Measurements from ENCODE around the gene PPDPF. TPM values are rescaled to one million over a fixed set of nuclear protein-coding genes. Genes with fewer than 3 reads are reported as not detected.

Gene PPDPF
- total RNA-seq, 2 donors from 2014 or later = 65.5 to 87.5 TPM

- ATAC-seq (replicated peaks) = no peak
- Mint-ChIP-seq H3K4me1 (peaks cover 4% of the 10 kb centered on the region), H3K27ac (no peak overlapping the region), H3K9me3 (no peaks in the 10 kb centered on the region), H3K4me3 (peak overlapping the region; percentile 29), H3K27me3 (peaks cover 4% of the 10 kb centered on the region), H3K36me3 (ENCODE audit: low read depth) (peaks cover 14% of the 10 kb centered on the region)
These were observed 2.2 kb upstream of the PPDPF start for GRCh38 chr20:63518351-63518861.

GRCh38 chr20:63518946-63519667 is 1.5 kb upstream of the PPDPF start:
- H3K9me3 Mint-ChIP-seq = no peaks in the 10 kb centered on the region
- H3K36me3 Mint-ChIP-seq (ENCODE audit: low read depth) = peaks cover 20% of the 10 kb centered on the region
- peaks cover 3% of the 10 kb centered on the region for H3K27me3 Mint-ChIP-seq
- peak overlapping the region; percentile 73 for H3K4me3 Mint-ChIP-seq
- no peak overlapping the region for H3K27ac Mint-ChIP-seq
- peaks cover 8% of the 10 kb centered on the region for H3K4me1 Mint-ChIP-seq
- no peak for ATAC-seq (replicated peaks)

- Mint-ChIP-seq H3K9me3 (no peaks in the 10 kb centered on the region), H3K4me1 (peaks cover 8% of the 10 kb centered on the region), H3K36me3 (ENCODE audit: low read depth) (peaks cover 20% of the 10 kb centered on the region), H3K27me3 (peaks cover 3% of the 10 kb centered on the region), H3K27ac (no peak overlapping the region), H3K4me3 (peak overlapping the region; percentile 73)
- peak; percentile 62 for ATAC-seq (replicated peaks)
These were observed 679 bp upstream of the PPDPF start for GRCh38 chr20:63519668-63520503.

- Mint-ChIP-seq H3K4me1 (peaks cover 8% of the 10 kb centered on the region), H3K4me3 (peak overlapping the region; percentile 73), H3K36me3 (ENCODE audit: low read depth) (peaks cover 20% of the 10 kb centered on the region), H3K27ac (no peak overlapping the region), H3K27me3 (no peaks in the 10 kb centered on the region), H3K9me3 (no peaks in the 10 kb centered on the region)
- ATAC-seq (replicated peaks) = peak; percentile 53
These were observed 503 bp downstream of the PPDPF start for GRCh38 chr20:63520934-63521601.

GRCh38 chr20:63521602-63522001 is 1.0 kb downstream of the PPDPF start:
- no peak overlapping the region for H3K27ac Mint-ChIP-seq
- H3K36me3 Mint-ChIP-seq (ENCODE audit: low read depth) = peaks cover 20% of the 10 kb centered on the region
- H3K9me3 Mint-ChIP-seq = no peaks in the 10 kb centered on the region
- peaks cover 8% of the 10 kb centered on the region for H3K4me1 Mint-ChIP-seq
- H3K27me3 Mint-ChIP-seq = no peaks in the 10 kb centered on the region
- ATAC-seq (replicated peaks) = no peak
- H3K4me3 Mint-ChIP-seq = peak overlapping the region; percentile 73

GRCh38 chr20:63522091-63522868 is 1.7 kb downstream of the PPDPF start:
- no peaks in the 10 kb centered on the region for H3K27me3 Mint-ChIP-seq
- H3K36me3 Mint-ChIP-seq (ENCODE audit: low read depth) = peaks cover 20% of the 10 kb centered on the region
- no peak overlapping the region for H3K27ac Mint-ChIP-seq

GRCh38 chr20:63522981-63523611 is 2.5 kb downstream of the PPDPF start:
- H3K9me3 Mint-ChIP-seq = no peaks in the 10 kb centered on the region
- H3K27ac Mint-ChIP-seq = no peak overlapping the region
- ATAC-seq (replicated peaks) = no peak
- H3K27me3 Mint-ChIP-seq = no peaks in the 10 kb centered on the region
- H3K36me3 Mint-ChIP-seq (ENCODE audit: low read depth) = peaks cover 20% of the 10 kb centered on the region
- peaks cover 8% of the 10 kb centered on the region for H3K4me1 Mint-ChIP-seq
- H3K4me3 Mint-ChIP-seq = no peak overlapping the region

More at GRCh38 chr20:63522091-63522868, 1.7 kb downstream of the PPDPF start:
- ATAC-seq (replicated peaks) = no peak
- H3K4me3 Mint-ChIP-seq = peak overlapping the region; percentile 73
- H3K9me3 Mint-ChIP-seq = no peaks in the 10 kb centered on the region
- H3K4me1 Mint-ChIP-seq = peaks cover 8% of the 10 kb centered on the region

- Mint-ChIP-seq H3K27me3 (peaks cover 3% of the 10 kb centered on the region), H3K4me1 (peaks cover 14% of the 10 kb centered on the region), H3K36me3 (ENCODE audit: low read depth) (peaks cover 20% of the 10 kb centered on the region), H3K9me3 (no peaks in the 10 kb centered on the region), H3K4me3 (no peak overlapping the region), H3K27ac (no peak overlapping the region)
- no peak for ATAC-seq (replicated peaks)
These were observed 4.6 kb downstream of the PPDPF start for GRCh38 chr20:63525185-63525584.

- Mint-ChIP-seq H3K9me3 (no peaks in the 10 kb centered on the region), H3K27me3 (peaks cover 3% of the 10 kb centered on the region), H3K36me3 (ENCODE audit: low read depth) (peaks cover 20% of the 10 kb centered on the region), H3K4me3 (no peak overlapping the region), H3K27ac (no peak overlapping the region), H3K4me1 (peaks cover 14% of the 10 kb centered on the region)
- no peak for ATAC-seq (replicated peaks)
These were observed 5.4 kb downstream of the PPDPF start for GRCh38 chr20:63525971-63526370.

GRCh38 chr20:63527184-63527583 is 6.6 kb downstream of the PPDPF start:
- peaks cover 7% of the 10 kb centered on the region for H3K27me3 Mint-ChIP-seq
- no peak overlapping the region for H3K4me3 Mint-ChIP-seq
- no peak overlapping the region for H3K27ac Mint-ChIP-seq
- ATAC-seq (replicated peaks) = no peak
- H3K9me3 Mint-ChIP-seq = no peaks in the 10 kb centered on the region
- peaks cover 18% of the 10 kb centered on the region for H3K4me1 Mint-ChIP-seq
- peaks cover 17% of the 10 kb centered on the region for H3K36me3 Mint-ChIP-seq (ENCODE audit: low read depth)

GRCh38 chr20:63529180-63529860 is 8.8 kb downstream of the PPDPF start:
- peaks cover 11% of the 10 kb centered on the region for H3K4me1 Mint-ChIP-seq
- H3K36me3 Mint-ChIP-seq (ENCODE audit: low read depth) = no peaks in the 10 kb centered on the region
- no peak for ATAC-seq (replicated peaks)
- peaks cover 8% of the 10 kb centered on the region for H3K27me3 Mint-ChIP-seq
- H3K9me3 Mint-ChIP-seq = no peaks in the 10 kb centered on the region
- H3K27ac Mint-ChIP-seq = no peak overlapping the region
- no peak overlapping the region for H3K4me3 Mint-ChIP-seq

GRCh38 chr20:63529861-63530787 is 9.6 kb downstream of the PPDPF start:
- H3K27ac Mint-ChIP-seq = no peak overlapping the region
- H3K4me1 Mint-ChIP-seq = peaks cover 11% of the 10 kb centered on the region
- H3K4me3 Mint-ChIP-seq = no peak overlapping the region
- H3K9me3 Mint-ChIP-seq = no peaks in the 10 kb centered on the region
- H3K27me3 Mint-ChIP-seq = peaks cover 8% of the 10 kb centered on the region
- H3K36me3 Mint-ChIP-seq (ENCODE audit: low read depth) = no peaks in the 10 kb centered on the region
- no peak for ATAC-seq (replicated peaks)
